DND-41 (cell line): ENCODE measurements around the gene SDE2.
"Not testable (repeated sequence)": the region's sequence is repeated elsewhere in the genome, so short reads cannot be mapped to it uniquely, and the experiment has no call there.

Experiments
- ATAC-seq: fragments of 200-7000 bp; cut with Tn5 transposase; 3 replicates; pipeline ENCODE4 v1.9.1; 2021; ENCODE audit warnings: low read depth; ENCODE audit not compliant: insufficient read depth
- DNase-seq: peaks from one replicate; pipeline ENCODE4 v3.0.0-alpha.2; 2020
- H2AFZ ChIP-seq: 2 replicates; pipeline ENCODE4 v1.6.0; 2012; ENCODE audit warnings: low read depth, low read length
- H3K27ac ChIP-seq: 2 replicates; pipeline ENCODE4 v1.5.1; 2012; ENCODE audit warnings: low read length, inconsistent platforms
- H3K27me3 ChIP-seq: fragments of 200-600 bp; sonication (generic); 2 replicates; pipeline ENCODE4 v1.6.0; 2012; ENCODE audit warnings: low read length, mild to moderate bottlenecking, inconsistent platforms; ENCODE audit not compliant: insufficient read depth, poor library complexity
- H3K36me3 ChIP-seq: 2 replicates; pipeline ENCODE4 v1.5.1; 2012; ENCODE audit warnings: low read length, inconsistent platforms; ENCODE audit not compliant: insufficient read depth
- H3K4me1 ChIP-seq: 2 replicates; pipeline ENCODE4 v1.5.1; 2012; ENCODE audit warnings: mild to moderate bottlenecking, low read length; ENCODE audit not compliant: insufficient read depth
- H3K4me2 ChIP-seq: 2 replicates; pipeline ENCODE4 v1.6.0; 2012; ENCODE audit warnings: mild to moderate bottlenecking, moderate library complexity, low read length, inconsistent platforms; ENCODE audit not compliant: insufficient read depth
- H3K4me3 ChIP-seq, 2 experiments: fragments of 200-600 bp in 1 of 2; shearing (Covaris generic) in 1 of 2; 2 replicates each; pipeline ENCODE4 v1.5.1; 2012 to 2016; ENCODE audit warnings: inconsistent platforms in 2 of 2, low read length in 2 of 2, mild to moderate bottlenecking in 2 of 2, low read depth in 1 of 2, moderate library complexity in 1 of 2
- H3K79me2 ChIP-seq: 2 replicates; pipeline ENCODE4 v1.6.0; 2012; ENCODE audit warnings: low read length, inconsistent platforms; ENCODE audit not compliant: insufficient read depth
- H3K9ac ChIP-seq: 2 replicates; pipeline ENCODE4 v1.6.0; 2012; ENCODE audit warnings: low read depth, mild to moderate bottlenecking, inconsistent platforms, low read length, moderate library complexity
- H3K9me3 ChIP-seq: 2 replicates; pipeline ENCODE4 v1.5.1; 2012; ENCODE audit warnings: low read length, moderate library complexity, mild to moderate bottlenecking, inconsistent platforms; ENCODE audit not compliant: insufficient read depth, severe bottlenecking
- H4K20me1 ChIP-seq: 2 replicates; pipeline ENCODE4 v1.6.0; 2012; ENCODE audit warnings: low read length; ENCODE audit not compliant: insufficient read depth
- EZH2 ChIP-seq: IDR thresholded peaks from 3 replicates; pipeline ENCODE4 v1.6.1; 2012; ENCODE audit warnings: borderline replicate concordance, low read depth, mild to moderate bottlenecking, moderate library complexity, low read length, inconsistent platforms; ENCODE audit not compliant: severe bottlenecking
- TF ChIP-seq, protein P1 (sequence below): IDR thresholded peaks from 2 replicates; pipeline ENCODE4 v1.5.1; 2012; ENCODE audit warnings: borderline replicate concordance, low read length, moderate library complexity, mild to moderate bottlenecking; ENCODE audit not compliant: poor library complexity, severe bottlenecking; ENCODE audit errors: extremely low read depth

The SDE2 gene

GRCh38 chr1:225972344-225973152 is 26.6 kb downstream of the SDE2 start:
- TF ChIP-seq EZH2 = no peak
- TF ChIP-seq, protein P1, sequence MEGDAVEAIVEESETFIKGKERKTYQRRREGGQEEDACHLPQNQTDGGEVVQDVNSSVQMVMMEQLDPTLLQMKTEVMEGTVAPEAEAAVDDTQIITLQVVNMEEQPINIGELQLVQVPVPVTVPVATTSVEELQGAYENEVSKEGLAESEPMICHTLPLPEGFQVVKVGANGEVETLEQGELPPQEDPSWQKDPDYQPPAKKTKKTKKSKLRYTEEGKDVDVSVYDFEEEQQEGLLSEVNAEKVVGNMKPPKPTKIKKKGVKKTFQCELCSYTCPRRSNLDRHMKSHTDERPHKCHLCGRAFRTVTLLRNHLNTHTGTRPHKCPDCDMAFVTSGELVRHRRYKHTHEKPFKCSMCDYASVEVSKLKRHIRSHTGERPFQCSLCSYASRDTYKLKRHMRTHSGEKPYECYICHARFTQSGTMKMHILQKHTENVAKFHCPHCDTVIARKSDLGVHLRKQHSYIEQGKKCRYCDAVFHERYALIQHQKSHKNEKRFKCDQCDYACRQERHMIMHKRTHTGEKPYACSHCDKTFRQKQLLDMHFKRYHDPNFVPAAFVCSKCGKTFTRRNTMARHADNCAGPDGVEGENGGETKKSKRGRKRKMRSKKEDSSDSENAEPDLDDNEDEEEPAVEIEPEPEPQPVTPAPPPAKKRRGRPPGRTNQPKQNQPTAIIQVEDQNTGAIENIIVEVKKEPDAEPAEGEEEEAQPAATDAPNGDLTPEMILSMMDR = no peak
- H3K27ac ChIP-seq = no peak overlapping the region
- no peak overlapping the region for H3K4me3 ChIP-seq
- no peak overlapping the region for H3K9ac ChIP-seq
- peaks cover 3% of the 10 kb centered on the region for H3K4me1 ChIP-seq
- no peaks in the 10 kb centered on the region; the same call in 1 of the 2 replicates for H3K36me3 ChIP-seq
- H3K79me2 ChIP-seq = no peaks in the 10 kb centered on the region
- H3K9me3 ChIP-seq = no peaks in the 10 kb centered on the region
- DNase-seq (no peak), ATAC-seq (no peak)
- no peak overlapping the region for H2AFZ ChIP-seq
- H3K27me3 ChIP-seq = no peaks in the 10 kb centered on the region
- H4K20me1 ChIP-seq = no peaks in the 10 kb centered on the region
- no peak overlapping the region for H3K4me2 ChIP-seq

DNA sequence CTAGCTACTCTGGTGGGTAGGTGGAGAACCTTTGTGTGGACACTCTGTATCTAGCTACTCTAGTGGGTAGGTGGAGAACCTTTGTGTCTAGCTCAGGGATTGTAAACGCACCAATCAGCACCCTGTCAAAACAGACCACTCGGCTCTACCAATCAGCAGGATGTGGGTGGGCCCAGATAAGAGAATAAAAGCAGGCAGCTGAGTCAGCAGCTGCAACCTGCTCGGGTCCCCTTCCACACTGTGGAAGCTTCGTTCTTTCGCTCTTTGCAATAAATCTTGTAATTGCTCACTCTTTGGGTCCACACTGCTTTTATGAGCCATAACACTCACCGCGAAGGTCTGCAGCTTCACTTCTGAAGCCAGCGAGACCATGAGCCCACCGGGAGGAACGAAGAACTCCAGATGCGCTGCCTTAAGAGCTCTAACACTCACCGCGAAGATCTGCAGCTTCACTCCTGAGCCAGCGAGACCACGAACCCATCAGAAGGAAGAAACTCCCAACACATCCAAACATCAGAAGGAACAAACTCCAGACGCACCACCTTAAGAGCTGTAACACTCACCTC is 28.5 kb downstream of the SDE2 start:
- not testable (repeated sequence) for H3K79me2 ChIP-seq, H3K4me1 ChIP-seq, ATAC-seq, H3K4me3 ChIP-seq, H2AFZ ChIP-seq, H3K36me3 ChIP-seq, H4K20me1 ChIP-seq, H3K27me3 ChIP-seq, H3K9me3 ChIP-seq, H3K9ac ChIP-seq, H3K4me2 ChIP-seq, H3K27ac ChIP-seq
- DNase-seq = peak; percentile 21

DNA sequence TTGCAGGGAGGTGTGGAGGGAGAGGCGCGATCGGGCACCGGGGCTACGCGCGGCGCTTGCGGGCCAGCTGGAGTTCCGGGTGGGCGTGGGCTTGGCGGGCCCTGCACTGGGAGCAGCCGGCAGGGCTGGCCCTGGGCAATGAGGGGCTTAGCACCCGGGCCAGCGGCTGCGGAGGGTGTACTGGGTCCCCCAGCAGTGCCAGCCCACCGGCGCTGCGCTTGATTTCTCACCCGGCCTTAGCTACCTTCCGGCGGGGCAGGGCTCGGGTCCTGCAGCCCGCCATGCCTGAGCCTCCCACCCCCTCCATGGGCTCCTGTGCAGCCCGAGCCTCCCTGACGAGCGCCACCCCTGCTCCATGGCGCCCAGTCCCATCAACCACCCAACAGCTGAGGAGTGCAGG is 29.4 kb downstream of the SDE2 start:
- H2AFZ ChIP-seq, H3K4me3 ChIP-seq, H3K27me3 ChIP-seq, H3K27ac ChIP-seq, H4K20me1 ChIP-seq, H3K79me2 ChIP-seq, H3K36me3 ChIP-seq, H3K9ac ChIP-seq, DNase-seq, H3K4me2 ChIP-seq, ATAC-seq, H3K4me1 ChIP-seq, H3K9me3 ChIP-seq: not testable (repeated sequence)

GRCh38 chr1:225965231-225965630 is 33.9 kb downstream of the SDE2 start:
- ATAC-seq (no peak; the same call in 2 of the 3 replicates), DNase-seq (no peak)
- Histone ChIP-seq H3K4me2 (no peak overlapping the region), H3K27ac (no peak overlapping the region), H3K27me3 (no peaks in the 10 kb centered on the region), H3K79me2 (no peaks in the 10 kb centered on the region), H3K36me3 (no peaks in the 10 kb centered on the region), H3K9me3 (no peaks in the 10 kb centered on the region), H4K20me1 (no peaks in the 10 kb centered on the region), H3K4me1 (no peaks in the 10 kb centered on the region), H3K4me3 (no peak overlapping the region), H2AFZ (no peak overlapping the region), H3K9ac (no peak overlapping the region)
- TF ChIP-seq EZH2 = no peak
- TF ChIP-seq, protein P1 = no peak
